Measurements from ENCODE around the gene MC1R.
"Not testable (repeated sequence)": the region's sequence is repeated elsewhere in the genome, so short reads cannot be mapped to it uniquely, and the experiment has no call there.

The MC1R gene

GRCh38 chr16:89962754-89963498 lies 44.3 kb downstream of the MC1R start:
- DNase-seq (ENCODE audit: low spot score), result no peak

- no peak for DNase-seq (ENCODE audit: low spot score)
These were observed 45.5 kb downstream of the MC1R start for GRCh38 chr16:89964201-89964600.

DNA sequence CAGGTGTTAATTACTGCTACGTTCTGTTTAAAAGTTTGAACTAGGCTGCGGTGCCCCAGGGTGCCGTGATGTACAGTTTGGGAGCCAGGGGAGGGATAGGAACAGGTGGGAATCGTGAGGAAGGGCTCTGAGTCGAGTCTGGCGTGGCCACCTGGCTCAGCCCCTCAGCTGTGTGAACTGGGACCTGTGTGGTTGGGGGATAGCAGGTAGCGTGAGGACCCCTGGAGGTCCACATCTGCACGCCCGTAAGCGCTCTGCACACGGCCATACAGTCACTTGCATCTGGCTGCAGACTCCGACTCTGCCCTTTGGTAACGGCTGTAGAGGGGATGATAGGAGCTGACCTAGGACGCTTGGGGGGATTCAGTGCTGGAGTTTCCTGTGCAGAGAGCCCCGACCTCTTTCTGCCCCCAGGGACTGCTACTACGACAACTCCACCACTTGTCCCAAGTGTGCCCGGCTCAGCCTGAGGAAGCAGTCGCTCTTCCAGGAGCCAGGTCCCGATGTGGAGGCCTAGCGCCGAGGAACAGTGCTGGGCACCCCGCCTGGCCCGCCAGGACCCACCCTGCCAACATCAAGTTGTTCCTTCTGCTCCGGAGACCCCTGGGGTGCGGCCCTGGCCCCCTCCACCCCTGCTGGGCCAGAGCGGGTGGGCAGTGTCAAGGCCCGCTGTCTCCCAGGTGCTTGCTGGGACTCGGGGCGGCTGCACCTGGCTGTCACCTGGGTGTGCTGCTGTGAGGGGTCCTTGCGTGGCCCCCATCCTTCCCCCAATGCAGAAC lies 47.0 kb downstream of the MC1R start:
- DNase-seq (ENCODE audit: low spot score), result no peak

DNA sequence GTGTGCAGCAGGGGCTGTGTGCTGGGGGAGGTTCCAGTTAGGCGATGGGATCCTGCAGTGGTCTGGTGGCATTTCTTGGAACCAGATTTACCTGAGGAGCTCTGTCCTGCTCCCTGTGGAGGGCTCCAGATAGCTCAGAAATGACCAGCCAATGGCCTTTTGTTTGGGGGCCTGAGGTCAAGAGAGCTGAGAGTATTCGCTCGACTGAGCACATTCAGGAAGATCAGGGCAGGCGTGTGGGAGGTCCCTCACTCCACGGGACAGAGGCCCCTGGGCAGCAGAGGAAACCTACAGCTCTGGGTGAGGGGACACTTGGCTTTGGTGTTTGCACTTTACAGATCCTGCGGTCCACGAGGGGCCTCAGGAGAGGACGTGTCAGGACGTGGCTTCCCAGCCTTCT lies 48.1 kb downstream of the MC1R start:
- no peak for DNase-seq (ENCODE audit: low spot score)

DNA sequence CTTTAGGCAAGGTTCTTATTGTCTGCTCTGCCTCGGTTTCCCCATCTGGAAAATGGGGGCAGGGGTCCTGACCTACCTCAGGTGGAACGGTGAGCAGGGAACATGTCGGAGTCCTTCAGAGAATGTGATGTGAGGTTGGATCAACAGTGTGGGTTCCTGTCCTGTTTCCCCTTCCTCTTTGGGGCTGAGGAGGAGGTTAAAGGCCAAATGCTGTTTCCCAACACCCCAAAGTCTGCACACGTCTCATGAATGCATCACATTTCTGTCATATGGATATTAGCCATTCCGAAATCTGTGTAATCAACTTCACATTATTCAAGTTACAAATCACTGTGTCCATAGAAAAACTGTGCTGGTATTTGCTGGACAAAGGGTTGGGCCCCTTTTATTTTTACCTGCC lies 48.8 kb downstream of the MC1R start:
- not testable (repeated sequence) for DNase-seq (ENCODE audit: low spot score)

GRCh38 chr16:89968074-89968473 lies 49.4 kb downstream of the MC1R start:
- not testable (repeated sequence) for DNase-seq (ENCODE audit: low spot score)

DNA sequence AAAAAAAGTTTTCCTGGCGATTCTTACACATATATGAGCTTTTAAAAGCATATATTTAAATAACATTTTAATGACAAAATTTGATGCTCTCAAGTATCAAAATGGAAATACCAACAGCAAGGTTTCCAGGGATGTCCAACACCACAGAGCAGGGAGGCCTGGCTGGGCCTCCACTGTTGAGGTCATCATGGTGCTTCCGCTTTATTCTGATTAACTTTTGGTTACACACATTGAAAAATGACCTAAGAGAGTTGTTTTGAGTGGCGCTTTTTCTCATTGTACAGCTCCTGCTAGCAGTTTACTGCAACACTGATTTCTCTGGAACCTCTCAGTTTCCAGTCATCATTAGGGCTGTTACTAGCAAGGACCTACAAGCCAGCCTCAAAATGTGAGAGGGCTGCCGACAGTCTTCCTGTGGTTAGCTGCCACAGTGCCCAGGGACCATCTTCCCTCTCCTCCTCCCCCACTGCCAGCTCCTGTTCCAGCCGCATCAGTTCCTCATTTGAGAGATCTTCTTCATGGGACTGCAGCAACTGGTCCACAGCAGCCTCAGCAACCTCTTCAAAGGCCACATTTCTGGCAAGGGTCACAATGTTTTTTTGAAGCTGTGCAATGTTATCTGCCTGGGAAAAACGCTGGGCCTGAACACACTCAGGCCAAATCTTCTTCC lies 51.2 kb downstream of the MC1R start:
- DNase-seq (ENCODE audit: low spot score), result no peak
